WTC11 (cell line): Measurements from ENCODE around the gene SELENOI.

Experiments
- CTCF ChIP-seq: fragments of 200-600 bp; IDR thresholded peaks from 2 replicates; pipeline ENCODE4 v1.8.0; 2022; ENCODE audit warnings: antibody characterized with exemption
- NFYB ChIP-seq: sonication (generic); formaldehyde crosslinking; conservative IDR thresholded peaks from 2 replicates; pipeline ENCODE4 v1.8.0; 2022; ENCODE audit warnings: low read depth, missing genetic modification reagents

GRCh38 chr2:26349690-26350089 is 3.7 kb downstream of the SELENOI start:
- TF ChIP-seq NFYB (CRISPR knock-in tag), result no peak
- no peak for TF ChIP-seq CTCF
